ENCODE measurements around the gene KCNN3. TPM values are rescaled to one million over a fixed set of nuclear protein-coding genes. Genes with fewer than 3 reads are reported as not detected.

Gene KCNN3
- total and polyA plus RNA-seq, 2 of the 13 experiments (the other 11 are each of a cell fraction or from before 2014, with no cell fraction given): not detected

DNA sequence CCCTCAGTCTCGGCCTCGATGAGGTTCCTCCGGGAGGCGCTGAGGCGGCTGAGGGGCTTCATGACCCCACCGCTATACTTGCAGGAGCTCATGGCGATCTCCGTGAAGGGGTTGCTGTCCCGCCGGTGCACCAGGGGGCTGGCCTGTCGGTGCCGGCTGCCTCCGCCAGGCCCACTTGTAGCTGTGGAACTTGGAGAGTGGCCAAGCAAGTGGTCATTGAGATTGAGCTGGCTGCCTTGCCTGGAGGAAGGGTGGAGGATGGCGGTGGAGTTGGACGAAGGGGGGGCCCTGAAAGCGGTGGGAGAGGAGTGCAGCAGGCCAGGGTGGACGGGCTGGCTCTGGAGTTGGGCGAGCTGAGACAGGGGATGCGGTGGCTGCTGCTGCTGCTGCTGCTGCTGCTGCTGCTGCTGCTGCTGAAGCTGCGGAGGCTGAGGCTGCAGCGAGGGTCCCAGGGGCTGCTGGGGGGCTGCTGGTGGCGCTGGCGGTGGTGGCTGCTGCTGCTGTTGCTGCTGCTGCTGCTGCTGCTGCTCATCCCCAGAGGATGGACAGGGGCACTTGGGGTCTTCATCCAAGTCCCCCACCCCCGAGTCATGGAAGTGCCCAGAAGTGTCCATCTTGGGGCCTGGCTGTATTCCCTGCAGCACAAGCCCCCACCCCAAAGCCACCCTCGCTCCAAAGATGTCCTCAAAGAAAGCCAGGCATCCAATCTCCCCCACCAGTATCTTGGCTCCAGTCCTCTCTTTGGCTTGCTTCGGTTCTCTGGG is 548 bp downstream of the KCNN3 start (continued):
- TF ChIP-seq ZFY (CRISPR knock-in tag; IDR thresholded peaks at IDR 0.05) (no peak), JUNB (CRISPR knock-in tag; IDR thresholded peaks at IDR 0.05; ENCODE audit: borderline replicate concordance) (no peak), ZNF513 (CRISPR knock-in tag; conservative IDR thresholded peaks at IDR 0.05) (no peak), RFX3 (CRISPR knock-in tag; IDR thresholded peaks at IDR 0.05) (no peak)

- in situ Hi-C loops (cut with HindIII; ENCODE audit: extremely low pct_ligation_motif_present, low pct_unique_long_range_greater_than_20kb) (no loop called here), intact Hi-C loops (cut with micrococcal nuclease; ENCODE audit: unreplicated experiment) (no loop called here)
- 36% methylated on average over 15 of the region's 19 CpGs for WGBS (ENCODE audit: low lambda C conversion rate)
- no peaks in the 10 kb centered on the region for H3K36me3 ChIP-seq (replicated peaks in 1 of 2; ENCODE audit: control insufficient read depth in 1 of 2, insufficient read depth in 2 of 2, low read length in 2 of 2)
- no peak overlapping the region for H3K9ac ChIP-seq (ENCODE audit: insufficient read depth, low read depth, low read length)
- no peak overlapping the region for H3K27ac ChIP-seq (ENCODE audit: extremely low read length, insufficient read depth, low read length)
- ChIA-PET POLR2A (no interaction called here), CTCF (ENCODE audit: low intra/inter-chr PET ratio, low total read pairs) (no interaction called here)
- H3K27me3 ChIP-seq (ENCODE audit: control insufficient read depth in 1 of 2, insufficient read depth in 2 of 2, low read length in 2 of 2): peaks cover 0 to 53% of the 10 kb centered on the region in 2 experiments; a peak in 4 of 5 replicates
- FAIRE-seq (no peak), ATAC-seq (no peak), DNase-seq (ENCODE audit: low spot score) (no peak)
- BruUV-seq (replicated peaks): no TSS peak
- H2AFZ ChIP-seq (ENCODE audit: low read length): no peak overlapping the region
- no peaks in the 10 kb centered on the region for H3K79me2 ChIP-seq (ENCODE audit: insufficient read depth, low read length)
- H3K4me3 ChIP-seq (replicated peaks in 1 of 3; ENCODE audit: insufficient read depth in 1 of 3, low read depth in 2 of 3, low read length in 3 of 3): no peak overlapping the region
- H3K4me2 ChIP-seq (ENCODE audit: low read depth, low read length): no peak overlapping the region
- peaks cover 21% of the 10 kb centered on the region for H3K4me1 ChIP-seq (ENCODE audit: insufficient read depth, low read length)
- no peak for TF ChIP-seq ZFX (CRISPR knock-in tag; IDR thresholded peaks at IDR 0.05; ENCODE audit: low read depth)
- TF ChIP-seq, protein P1, sequence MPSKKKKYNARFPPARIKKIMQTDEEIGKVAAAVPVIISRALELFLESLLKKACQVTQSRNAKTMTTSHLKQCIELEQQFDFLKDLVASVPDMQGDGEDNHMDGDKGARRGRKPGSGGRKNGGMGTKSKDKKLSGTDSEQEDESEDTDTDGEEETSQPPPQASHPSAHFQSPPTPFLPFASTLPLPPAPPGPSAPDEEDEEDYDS (CRISPR knock-in tag; IDR thresholded peaks at IDR 0.05): no peak
- no peak for TF ChIP-seq ZNF703 (CRISPR knock-in tag; IDR thresholded peaks at IDR 0.05; ENCODE audit: borderline replicate concordance)
- TF ChIP-seq PHF20 (CRISPR knock-in tag; IDR thresholded peaks at IDR 0.05): no peak
- no peak for TF ChIP-seq ZFP82 (CRISPR knock-in tag; IDR thresholded peaks at IDR 0.05; ENCODE audit: borderline replicate concordance)
- no peak for TF ChIP-seq ZNF772 (CRISPR knock-in tag; IDR thresholded peaks at IDR 0.05)
- no peak for TF ChIP-seq ADNP (CRISPR knock-in tag; IDR thresholded peaks at IDR 0.05)
- TF ChIP-seq ZNF264 (CRISPR knock-in tag; IDR thresholded peaks at IDR 0.05): no peak
- no peak for TF ChIP-seq ZNF644 (CRISPR knock-in tag; IDR thresholded peaks at IDR 0.05; ENCODE audit: low read depth)
- TF ChIP-seq SIX1 (CRISPR knock-in tag; IDR thresholded peaks at IDR 0.05; ENCODE audit: borderline replicate concordance): no peak
- TF ChIP-seq ZNF562 (CRISPR knock-in tag; IDR thresholded peaks at IDR 0.05; ENCODE audit: borderline replicate concordance): no peak
- no peak for TF ChIP-seq TBP (CRISPR knock-in tag; IDR thresholded peaks at IDR 0.05)
- no peak for TF ChIP-seq ZNF383 (CRISPR knock-in tag; IDR thresholded peaks at IDR 0.05; ENCODE audit: borderline replicate concordance)
- no peak for TF ChIP-seq TFDP2 (CRISPR knock-in tag; IDR thresholded peaks at IDR 0.05)
- no peak for TF ChIP-seq ZSCAN20 (CRISPR knock-in tag; IDR thresholded peaks at IDR 0.05; ENCODE audit: borderline replicate concordance)
- H4K20me1 ChIP-seq (ENCODE audit: insufficient read depth, low read length): no peaks in the 10 kb centered on the region
- no peaks in the 10 kb centered on the region for H3K9me3 ChIP-seq (ENCODE audit: low read length)
Observed at GRCh38 chr1:154867841-154868605, 2.1 kb downstream of the KCNN3 start.

Data from HepG2 (cell line).